Central memory CD4-positive, alpha-beta T cell (primary cell): ENCODE data around the gene MDH1.
"Not testable (repeated sequence)": the region's sequence is repeated elsewhere in the genome, so short reads cannot be mapped to it uniquely, and the experiment has no call there.

Experiments used
- DNase-seq: peaks from one replicate; pipeline ENCODE4 v3.0.0; 2022
- total RNA-seq, 3 experiments: gene quantifications; one replicate each; lab custom pipeline; 2026; lab: John Stamatoyannopoulos, UW

Gene MDH1
- 69.3 to 165 (median 102) reads per million in 3 experiments for total RNA-seq

DNA sequence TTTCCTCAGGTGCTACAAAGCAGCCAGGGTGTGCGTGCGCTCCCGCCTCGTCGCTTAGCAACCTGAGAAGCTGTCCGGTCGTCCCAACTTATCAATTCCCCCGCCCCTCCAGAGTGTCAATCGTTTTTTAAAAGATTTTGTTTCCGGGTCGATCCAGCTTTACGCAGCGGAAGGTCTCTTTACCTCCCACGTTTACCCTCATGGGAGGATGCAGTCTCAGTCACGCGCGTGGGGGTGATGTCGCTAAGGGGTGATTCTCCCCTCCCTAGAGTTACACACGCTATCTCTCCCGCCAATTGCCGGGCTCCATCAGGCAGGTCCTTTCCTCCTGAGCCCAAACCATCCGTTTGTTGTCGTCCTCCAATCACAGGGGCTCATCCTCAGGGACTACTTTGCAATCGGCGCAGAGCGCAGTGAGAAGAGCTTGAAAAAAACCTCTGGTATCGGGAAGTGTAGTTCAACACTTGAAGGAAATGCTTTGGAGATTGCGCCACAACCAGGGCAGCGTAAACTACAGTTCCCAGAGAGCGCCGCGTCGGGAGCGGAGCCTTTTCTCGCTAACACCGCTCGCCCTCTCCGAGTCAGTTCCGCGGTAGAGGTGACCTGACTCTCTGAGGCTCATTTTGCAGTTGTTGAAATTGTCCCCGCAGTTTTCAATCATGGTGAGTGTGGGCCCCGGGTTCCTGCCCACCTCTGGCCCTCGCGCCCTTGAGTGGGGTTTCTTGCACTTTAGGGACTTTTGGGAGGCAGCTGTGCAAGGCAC lies at the start of gene MDH1, which contains the start of gene WDPCP:
Gene MDH1 (plus strand): TSS at position 579 of the 763 bp plus-strand sequence. CDS start 81 bp downstream, at position 660.
Gene WDPCP (minus strand): TSS at position 93 of the 763 bp plus-strand sequence. CDS start 206 bp downstream, outside the sequence.
- DNase-seq: peak; percentile 97

DNA sequence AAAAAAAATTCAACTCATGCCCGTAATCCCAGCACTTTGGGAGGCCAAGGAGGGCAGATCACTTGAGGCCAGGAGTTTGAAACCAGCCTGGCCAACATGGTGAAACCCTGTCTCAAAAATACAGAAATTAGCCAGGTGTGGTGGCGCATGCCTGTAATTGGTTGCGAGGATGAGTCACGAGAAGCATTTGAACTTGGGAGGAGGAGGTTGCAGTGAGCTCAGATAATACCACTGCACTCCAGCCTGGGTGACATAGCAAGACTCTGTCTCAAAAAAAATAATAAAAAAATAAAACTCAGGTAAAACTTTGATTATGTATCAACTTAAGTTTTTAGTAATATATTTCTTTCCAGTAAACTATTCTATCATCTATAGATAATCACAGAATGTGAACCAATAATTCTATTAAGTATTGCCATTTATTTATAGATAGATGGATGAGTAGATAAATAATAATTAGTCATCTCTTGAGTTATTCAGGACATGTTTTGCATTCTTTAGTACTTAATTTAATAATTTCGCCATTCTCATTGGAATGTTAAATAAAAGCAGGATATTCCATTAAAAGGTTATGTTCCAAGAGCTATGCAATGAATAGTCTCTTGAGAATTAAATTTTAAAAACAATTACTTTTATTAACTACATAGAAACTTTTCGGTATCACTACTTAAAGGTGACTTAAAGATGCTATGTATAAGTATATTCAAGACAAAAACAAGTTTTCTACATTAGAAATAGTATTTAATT lies 49.2 kb upstream of the MDH1 start:
- DNase-seq: no peak

DNA sequence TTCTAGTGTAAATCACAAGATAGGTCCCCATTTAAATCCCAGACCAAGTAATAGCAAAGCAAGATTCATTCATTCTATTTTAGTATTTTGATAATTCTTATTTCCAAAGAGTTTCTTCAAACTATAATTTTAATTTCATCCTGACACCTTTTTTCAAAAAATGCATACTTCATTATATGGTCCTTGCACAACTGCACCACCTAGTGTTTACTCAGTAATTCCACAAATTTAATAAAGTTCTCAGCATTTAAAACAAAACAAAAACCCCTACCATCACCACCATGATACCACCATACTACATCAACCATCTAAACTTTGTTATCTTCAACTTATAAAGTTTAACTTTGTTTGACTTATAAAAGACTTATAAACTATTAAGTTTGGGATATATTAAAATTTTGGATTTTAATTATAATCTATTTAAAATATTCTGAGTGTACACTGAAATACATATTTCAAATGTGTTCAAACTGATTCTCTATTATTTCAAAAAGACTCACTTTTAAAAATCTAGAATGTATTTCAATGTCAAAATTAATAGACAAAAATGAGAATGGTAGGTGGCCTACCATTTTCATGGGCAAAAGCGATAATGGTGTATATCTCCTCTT lies 44.6 kb upstream of the MDH1 start:
- no peak for DNase-seq

DNA sequence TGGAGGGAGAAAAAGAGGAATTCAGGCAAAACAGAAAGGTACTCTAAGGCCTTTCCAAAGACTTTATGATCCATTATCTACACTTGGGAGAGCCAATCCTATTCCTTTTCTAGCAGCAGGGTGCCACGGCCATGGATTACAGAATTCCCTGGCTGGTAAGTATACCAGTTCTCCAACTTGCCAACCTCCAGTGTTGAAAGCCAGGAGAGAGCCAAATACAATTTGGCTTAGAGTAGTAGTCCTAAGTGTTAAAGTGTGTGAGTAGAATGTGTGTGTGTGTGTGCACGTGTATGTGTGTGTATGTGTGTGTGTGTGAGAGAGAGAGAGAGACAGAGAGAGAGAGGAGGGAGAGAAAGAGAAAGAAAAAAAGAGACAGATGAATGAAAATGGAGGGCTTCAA lies 43.7 kb upstream of the MDH1 start:
- DNase-seq: no peak

GRCh38 chr2:63553049-63553448 lies 35.7 kb upstream of the MDH1 start:
- DNase-seq: no peak

- DNase-seq: no peak
These were observed 33.5 kb upstream of the MDH1 start for GRCh38 chr2:63555299-63555698.

GRCh38 chr2:63555931-63556330 lies 32.8 kb upstream of the MDH1 start:
- DNase-seq: no peak

DNA sequence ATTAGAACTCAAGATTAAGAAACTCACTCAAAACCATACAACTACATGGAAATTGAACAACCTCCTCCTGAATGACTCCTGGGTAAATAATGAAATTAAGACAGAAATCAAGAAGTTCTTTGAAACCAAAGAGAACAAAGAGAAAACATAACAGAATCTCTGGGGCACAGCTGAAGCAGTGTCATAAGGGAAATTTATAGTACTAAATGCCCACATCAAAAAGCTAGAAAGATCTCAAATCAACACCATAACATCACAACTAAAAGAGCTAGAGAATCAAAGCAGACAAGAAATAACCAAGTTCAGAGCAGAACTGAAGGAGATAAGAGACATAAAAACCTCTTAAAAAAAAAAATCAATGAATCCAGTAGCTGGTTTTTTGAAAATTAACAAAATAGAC lies 30.9 kb upstream of the MDH1 start:
- not testable (repeated sequence) for DNase-seq

GRCh38 chr2:63558922-63559321 lies 29.8 kb upstream of the MDH1 start:
- not testable (repeated sequence) for DNase-seq

DNA sequence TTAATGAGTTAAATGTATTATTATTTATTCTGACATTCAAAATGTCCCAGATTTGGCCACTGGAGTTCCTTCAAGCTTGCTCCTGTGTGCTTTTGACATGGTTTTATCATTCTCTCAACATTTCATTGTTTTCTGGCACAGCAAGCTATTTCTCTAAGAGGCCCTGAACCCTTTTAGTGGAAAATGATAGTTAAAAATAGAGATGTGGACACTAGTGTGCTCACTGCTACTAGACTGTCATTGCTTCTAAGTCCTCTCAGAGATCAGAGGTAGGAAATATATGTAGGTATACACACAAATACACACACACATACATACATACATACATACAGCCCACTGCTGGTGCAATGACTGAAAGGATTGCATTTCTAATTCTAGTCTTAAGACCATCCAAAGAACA lies 26.0 kb upstream of the MDH1 start:
- DNase-seq: no peak

DNA sequence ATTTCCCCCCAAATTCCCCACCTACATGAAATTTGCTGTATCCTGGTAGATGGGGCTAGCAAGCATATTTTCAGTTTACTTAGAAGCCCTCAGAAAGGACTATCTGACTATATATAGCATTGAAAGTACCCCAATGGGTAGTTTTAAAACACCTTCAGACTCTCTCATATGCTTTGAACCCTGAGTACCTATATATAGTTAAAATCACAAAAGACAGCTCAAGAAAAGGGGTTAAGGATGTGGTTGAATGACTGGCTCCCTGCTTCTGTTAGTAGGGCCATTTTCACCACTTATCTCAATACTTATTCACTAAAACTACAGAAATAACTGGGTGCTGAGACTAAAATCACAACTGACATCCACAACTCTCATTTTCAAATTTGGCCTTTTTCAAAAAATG lies 19.0 kb upstream of the MDH1 start:
- no peak for DNase-seq

- no peak for DNase-seq
These were observed 17.5 kb upstream of the MDH1 start for GRCh38 chr2:63571291-63571690.

DNA sequence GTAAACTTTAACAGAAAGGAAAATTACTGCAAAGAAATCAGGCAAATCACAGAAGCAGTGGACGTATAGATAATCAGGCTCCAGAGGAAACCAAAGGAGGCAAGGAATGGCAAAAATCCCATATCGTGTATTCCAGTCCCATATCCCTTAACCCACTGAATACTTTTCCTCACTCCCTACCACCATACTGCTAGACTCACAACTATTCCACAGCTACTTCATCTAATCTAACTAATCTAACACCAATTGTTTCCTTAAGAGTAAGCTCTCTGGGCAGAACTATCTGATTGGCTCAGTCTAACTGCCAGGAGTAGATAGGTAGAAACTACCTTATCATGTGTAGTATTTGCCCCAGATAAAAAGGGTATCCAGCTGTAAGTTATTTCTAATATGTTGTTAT lies 16.8 kb upstream of the MDH1 start:
- DNase-seq: no peak

DNA sequence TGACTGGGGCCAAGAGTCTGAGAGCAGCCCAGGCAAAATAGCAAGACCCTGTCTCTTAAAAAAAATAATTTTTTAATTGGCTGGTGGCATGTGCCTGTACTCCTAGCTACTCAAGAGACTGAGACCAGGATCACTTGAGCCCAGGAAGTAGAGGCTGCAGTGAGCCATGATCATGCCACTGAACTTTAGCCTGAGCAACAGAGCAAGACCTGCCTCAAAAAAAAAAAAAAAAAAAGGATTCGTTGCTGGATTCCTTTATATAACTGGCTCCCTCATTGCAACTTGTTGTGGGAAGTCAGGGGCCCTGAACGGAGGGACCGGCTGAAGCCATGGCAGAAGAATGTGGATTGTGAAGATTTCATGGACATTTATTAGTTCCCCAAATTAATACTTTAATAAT lies 15.7 kb upstream of the MDH1 start:
- not testable (repeated sequence) for DNase-seq

DNA sequence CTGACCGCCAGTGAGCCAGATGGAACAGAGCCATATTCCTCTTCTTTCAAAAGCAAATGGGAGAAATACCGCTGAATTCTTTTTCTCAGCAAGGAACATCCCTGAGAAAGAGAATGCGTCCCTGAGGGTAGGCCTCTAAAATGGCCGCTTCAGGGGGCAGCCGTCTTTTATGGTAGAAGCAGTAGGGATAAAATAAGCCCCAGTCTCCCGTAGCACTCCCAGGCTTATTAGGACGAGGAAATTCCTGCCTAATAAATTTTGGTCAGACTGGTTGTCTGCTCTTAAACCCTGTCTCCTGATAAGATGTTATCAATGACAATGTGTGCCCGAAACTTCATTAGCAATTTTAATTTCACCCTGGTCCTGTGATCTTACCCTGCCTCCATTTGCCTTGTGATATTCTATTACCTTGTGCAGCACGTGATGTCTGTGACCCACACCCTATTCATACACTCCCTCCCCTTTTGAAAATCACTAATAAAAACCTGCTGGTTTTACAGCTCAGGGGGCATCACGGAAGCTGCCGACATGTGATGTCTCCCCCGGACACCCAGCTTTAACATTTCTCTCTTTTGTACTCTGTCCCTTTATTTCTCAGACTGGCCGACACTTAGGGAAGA lies 14.9 kb upstream of the MDH1 start:
- not testable (repeated sequence) for DNase-seq

GRCh38 chr2:63576546-63576945 lies 12.2 kb upstream of the MDH1 start:
- DNase-seq: no peak

GRCh38 chr2:63578767-63579166 lies 10.0 kb upstream of the MDH1 start:
- no peak for DNase-seq

DNA sequence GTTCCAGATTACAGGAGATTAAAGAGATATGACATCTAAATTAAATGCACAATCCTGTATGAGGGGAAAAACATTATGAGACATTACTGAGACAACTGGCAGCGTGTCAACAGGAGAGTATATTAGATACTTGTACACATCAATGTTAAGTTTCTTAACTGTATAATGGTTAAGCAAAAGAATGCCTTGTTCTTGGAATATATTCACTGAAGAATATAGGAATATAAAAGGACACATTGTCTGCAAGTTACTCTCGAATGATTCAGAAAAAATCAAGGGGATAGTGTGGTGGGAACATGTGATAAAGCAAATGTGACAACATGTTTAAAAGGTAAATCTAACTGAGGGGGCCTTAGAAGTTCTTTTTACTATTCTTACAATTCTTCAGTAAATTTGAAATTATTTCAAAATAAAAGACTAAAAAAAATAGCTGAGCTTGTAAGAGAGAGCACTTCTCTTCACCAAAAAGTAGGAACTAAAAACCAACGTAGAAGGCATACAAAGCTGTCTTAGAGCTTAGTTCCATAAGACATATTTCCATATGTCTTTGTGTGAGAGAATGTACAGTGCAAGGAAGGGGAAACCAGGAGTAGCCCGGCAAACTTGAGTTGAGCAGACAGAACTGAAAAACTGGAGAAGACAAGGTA lies 8.0 kb upstream of the MDH1 start:
- no peak for DNase-seq

DNA sequence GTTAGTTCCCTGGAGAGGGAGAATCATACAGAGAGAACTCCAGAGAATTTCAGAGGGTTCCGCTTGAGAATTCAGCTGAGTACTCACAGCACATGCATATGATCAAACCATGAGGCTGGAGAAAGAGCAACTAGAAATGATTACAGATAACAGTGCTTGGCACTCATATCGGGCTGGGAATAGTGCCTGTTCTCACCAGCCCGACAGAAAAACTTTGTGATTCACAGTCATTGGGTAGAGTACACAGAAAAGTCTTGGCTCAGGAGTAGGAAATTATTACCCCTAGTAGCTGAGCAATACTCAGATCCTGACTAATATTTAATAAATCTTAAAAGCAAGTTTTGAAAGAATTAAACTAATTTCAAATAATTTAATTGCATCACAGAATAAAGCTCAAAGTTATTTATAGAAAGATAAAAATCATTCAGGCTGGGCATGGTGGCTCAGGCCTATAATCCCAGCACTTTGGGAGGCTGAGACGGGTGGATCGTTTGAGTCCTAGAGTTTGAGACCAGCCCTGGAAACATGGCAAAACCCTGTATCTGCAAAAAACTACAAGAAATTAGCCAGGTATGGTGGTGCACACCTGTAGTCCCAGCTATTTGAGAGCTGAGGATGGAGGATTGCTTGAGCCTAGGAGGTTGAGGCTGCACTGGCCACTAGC lies 7.3 kb upstream of the MDH1 start:
- DNase-seq: no peak

DNA sequence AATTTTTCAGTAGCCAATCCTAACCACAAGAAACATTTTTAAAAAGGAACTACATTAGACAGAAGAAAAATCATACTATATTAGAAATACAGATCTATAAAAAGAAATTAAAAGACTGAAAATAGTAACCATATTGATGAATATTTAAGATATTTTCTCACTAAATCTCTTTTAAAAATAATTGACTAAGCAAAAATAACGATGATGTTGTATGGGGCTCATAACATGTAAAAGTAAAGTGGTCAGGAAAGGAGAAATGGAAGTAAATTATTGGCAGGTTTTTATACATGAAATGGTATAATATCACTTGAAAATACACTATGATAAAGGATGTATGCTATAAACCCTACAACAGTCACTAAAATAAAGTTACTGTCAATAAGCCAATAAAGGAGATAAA lies 5.9 kb upstream of the MDH1 start:
- no peak for DNase-seq

- DNase-seq: no peak
These were observed 864 bp upstream of the MDH1 start for GRCh38 chr2:63587814-63588384.
